CD1c-positive myeloid dendritic cell (primary cell): Measurements from ENCODE around the gene CETN3.

ENCODE experiments used
- DNase-seq: peaks from one replicate; pipeline ENCODE4 v3.0.0-alpha.2; 2016; ENCODE audit errors: extremely low spot score

The CETN3 gene

GRCh38 chr5:90409318-90410177, at the start of gene CETN3:
CETN3 (minus strand) TSS chr5:90409756; CDS start chr5:90409661, 95 bp downstream.
- DNase-seq, result peak; percentile 98

- DNase-seq, result no peak
Measured at GRCh38 chr5:90446961-90447360, 37.4 kb upstream of the CETN3 start.

DNA sequence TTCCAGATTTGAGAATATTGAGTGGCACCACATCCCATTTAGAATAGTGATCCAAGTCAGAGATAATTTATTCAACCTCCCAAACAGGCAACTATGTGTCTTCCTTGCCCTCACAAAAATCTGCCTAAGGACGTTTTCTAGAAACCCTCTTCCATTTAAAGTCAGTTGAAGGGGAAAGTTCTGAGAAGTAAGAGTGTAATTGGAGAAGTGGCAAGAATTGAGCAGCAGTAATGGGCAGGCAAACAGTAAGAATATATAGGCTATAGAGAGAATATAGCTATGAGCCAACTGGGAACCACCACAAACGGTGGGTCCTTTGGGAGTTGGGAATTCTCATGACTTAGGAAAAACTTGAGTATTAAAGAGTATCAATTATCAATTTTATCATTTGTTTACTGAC, 31.1 kb upstream of the CETN3 start:
- DNase-seq, result no peak

DNA sequence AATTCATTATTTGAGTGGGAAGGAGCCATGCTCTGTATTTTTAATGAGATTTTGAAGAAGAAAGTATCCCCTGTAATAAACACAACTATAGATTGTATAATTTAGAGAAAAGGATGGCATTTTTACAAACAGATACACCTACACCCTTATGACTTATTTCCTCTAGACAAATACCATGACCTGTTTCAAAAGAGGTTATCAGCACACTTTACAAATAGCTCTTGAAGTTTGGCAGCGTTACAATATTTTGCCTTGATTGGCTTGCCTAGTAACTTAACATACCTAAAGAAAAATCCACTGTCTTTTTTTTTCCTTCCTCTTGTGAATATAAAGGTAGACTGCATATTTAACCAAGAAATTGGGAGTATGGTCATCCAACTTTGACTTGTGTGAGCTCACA, 28.5 kb upstream of the CETN3 start:
- no peak for DNase-seq

- no peak for DNase-seq
Measured at GRCh38 chr5:90437663-90438062, 28.1 kb upstream of the CETN3 start.

GRCh38 chr5:90434116-90434714, 24.7 kb upstream of the CETN3 start:
- peak; percentile 24 for DNase-seq

- DNase-seq, result no peak
Measured at GRCh38 chr5:90424245-90424644, 14.7 kb upstream of the CETN3 start.

GRCh38 chr5:90421136-90421535, 11.6 kb upstream of the CETN3 start:
- DNase-seq, result no peak

DNA sequence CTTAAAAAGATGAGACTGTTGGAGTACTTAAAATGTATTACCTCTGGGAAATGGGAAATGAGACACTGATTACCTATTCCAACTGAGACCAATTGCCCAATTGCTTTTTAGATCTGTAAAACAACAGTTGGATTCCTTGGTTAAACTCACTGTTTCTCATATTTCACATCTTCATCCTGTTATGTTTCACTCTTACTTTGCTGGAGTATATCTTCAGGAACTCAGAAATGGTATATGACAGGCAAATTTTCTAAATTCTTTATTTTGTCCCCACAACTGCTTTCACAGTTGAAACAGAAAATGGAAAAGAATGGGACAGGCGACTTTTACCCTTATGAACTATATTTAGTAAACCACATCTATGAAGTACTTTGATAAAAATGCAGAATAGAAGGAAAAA, 8.7 kb upstream of the CETN3 start:
- no peak for DNase-seq

DNA sequence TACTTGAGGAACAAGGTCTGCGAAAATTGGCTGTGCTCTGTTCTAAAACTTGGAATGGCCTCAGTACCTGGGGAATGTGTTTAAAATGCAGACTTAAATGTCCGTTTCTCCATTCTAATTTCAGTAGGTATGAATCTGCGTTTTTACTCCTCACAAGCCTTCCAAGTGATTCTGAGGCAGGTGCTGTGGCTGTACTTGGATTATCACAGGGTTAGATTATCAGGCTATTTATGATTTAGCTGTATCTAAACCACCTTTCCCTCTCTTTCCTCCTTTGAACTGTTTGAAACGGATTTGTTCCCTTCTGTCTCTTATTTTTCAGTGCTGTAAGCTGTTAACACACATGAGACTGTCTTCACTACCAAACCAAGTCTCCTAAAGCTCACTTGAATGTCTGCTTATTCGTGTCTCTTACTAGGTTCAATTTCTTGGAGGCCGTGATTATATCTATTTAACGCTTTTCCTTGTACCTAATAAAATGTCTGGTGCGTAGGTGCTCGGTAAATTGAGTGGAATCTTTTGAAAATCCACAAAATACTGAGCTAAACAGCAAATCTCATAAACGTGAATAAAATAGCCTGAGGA, 714 bp upstream of the CETN3 start:
- DNase-seq, result no peak

DNA sequence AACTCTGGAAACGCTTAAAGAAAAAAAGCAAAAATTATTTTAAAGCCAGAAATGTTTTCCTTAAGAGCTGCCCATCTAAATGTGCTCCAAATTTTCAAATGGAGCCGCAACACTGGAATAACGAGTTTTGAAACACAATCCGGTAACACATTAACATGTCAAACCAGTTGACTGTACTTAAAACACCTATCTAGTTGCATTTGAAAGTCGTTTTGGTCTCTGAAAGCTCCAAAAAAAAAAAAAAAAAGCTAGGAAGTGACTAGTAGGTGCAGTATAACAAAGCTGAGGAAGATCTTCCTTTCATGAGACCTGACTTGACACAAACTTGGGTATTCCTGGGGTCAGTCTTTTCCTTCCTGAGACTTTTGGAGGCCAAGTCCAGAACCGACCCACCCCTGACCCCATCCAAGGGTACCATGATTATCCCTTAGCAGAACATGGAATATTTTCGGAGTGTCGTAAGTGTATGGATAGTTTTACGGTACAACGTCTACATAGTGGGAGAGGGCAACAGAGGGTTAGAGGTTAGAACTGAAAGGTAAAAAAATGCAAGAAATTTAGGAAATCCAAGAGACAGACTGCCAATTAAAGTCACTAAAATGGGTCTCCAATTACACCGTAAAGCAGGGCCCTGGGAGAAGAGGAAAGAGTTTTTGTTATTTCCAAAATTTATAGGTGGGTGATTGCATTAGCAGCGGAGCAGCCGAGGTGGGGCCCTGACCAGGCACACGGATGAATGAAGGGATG, 812 bp downstream of the CETN3 start:
- no peak for DNase-seq

- DNase-seq, result no peak
Measured at GRCh38 chr5:90406466-90406865, 3.1 kb downstream of the CETN3 start.

- no peak for DNase-seq
Measured at GRCh38 chr5:90402521-90403255, 6.9 kb downstream of the CETN3 start.

GRCh38 chr5:90399251-90399650, 10.3 kb downstream of the CETN3 start:
- DNase-seq, result no peak

DNA sequence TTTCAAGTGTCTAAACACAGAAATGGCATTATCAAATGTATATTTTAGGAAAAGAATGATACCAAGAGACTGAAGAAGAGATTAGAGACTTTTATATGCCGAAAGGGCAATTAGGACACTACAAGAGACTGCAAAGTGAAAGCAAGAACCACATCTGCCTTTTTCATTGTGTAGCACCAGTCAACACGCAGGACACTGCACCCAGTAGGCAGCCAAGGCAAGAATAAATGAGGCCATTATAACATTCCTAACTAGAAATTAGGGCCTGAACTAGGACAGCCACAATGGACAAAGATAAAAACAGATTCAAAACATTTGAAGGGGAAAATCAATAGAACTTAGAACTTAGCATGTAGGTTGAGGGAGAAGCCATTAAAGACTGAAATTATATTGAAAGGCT, 10.8 kb downstream of the CETN3 start:
- no peak for DNase-seq

DNA sequence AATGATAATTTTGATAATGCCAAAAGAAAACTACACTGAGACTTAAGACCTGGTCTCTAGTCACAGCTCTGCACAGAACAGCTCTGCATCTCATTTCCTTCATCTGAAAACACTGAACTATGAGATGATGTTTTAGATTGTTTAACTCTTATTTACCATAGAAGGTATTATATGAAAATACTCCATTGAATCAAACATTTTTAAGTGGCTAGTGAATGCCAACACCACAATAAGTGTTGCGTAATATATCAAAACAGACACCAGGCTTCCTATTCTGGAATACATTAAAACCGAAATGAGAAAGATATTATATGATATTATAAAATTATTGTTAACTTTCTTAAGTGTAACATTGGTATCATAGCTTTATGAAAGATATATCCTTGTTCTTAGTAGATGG, 14.6 kb downstream of the CETN3 start:
- no peak for DNase-seq

GRCh38 chr5:90390928-90391327, 18.6 kb downstream of the CETN3 start:
- no peak for DNase-seq

DNA sequence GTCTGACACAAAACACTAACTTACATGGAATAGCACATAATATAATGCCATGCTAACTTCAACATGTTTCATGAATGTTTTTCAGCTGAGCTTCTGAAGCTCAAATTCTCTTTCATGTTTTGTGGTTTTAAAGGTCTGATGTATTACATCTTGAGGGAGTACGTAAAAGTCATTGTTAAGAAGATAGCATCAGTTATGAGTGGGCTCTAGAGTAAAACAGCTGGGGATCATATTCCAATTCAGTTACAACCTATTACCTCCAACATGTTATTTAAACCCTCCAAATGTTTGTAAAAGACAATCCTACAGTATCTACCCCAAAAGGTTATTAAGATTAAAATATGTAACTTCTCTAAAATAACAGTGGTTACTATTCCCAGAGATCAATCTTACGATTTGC, 19.2 kb downstream of the CETN3 start:
- DNase-seq, result no peak

GRCh38 chr5:90387508-90387907, 22.0 kb downstream of the CETN3 start:
- DNase-seq, result no peak

DNA sequence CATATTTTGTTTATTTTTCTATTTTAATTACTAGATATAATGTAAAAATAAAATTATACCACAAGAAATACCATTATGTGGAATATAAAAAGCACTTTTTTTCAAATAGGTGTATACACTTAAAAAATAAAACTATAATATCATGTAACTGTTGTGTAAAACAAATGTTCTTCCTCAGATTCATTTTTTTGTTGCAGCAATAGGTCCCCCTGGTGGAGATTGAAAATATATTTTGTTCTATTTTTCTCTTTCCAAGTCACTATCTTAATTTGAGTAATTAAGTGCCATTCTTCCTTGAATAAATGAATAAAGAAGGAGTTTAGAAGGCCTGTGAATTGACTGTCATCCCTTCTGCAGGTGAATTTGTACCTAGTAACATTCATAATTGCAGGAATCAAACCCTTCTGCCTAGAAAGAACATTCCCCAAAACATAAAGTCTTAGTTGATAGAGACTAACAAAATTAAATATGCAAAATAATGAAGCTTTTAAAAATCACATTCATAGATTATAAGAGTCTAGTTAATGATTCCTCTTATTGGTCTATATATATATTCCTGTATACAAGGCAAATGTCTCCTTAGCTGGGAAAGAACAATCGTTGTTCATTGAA, 23.4 kb downstream of the CETN3 start:
- DNase-seq, result peak; percentile 34

GRCh38 chr5:90384389-90384788, 25.2 kb downstream of the CETN3 start:
- DNase-seq, result no peak
